CD14-positive monocyte (primary cell): ENCODE data around the gene LRRFIP2. TPM values are rescaled to one million over a fixed set of nuclear protein-coding genes. Genes with fewer than 3 reads are reported as not detected.
A peak's percentile ranks its signal among the peaks of the same experiment; 100 is the strongest.

Source experiments
- DNase-seq, 3 donors: peaks; one replicate each; pipeline ENCODE4 v3.0.0-alpha.2; 2011 to 2022
- H2AFZ ChIP-seq: 2 replicates; pipeline ENCODE4 v1.6.0; 2012; ENCODE audit warnings: mild to moderate bottlenecking, low read depth, low read length, inconsistent platforms; ENCODE audit not compliant: insufficient read depth, poor library complexity, severe bottlenecking
- H3K27ac ChIP-seq, 2 donors: 1 replicate in 1 of 2; 2 replicates in 1 of 2; pipeline ENCODE4 v1.5.1; 2012 to 2013; ENCODE audit warnings: low read length in 2 of 2, control low read depth in 1 of 2, inconsistent platforms in 1 of 2, low read depth in 1 of 2, mild to moderate bottlenecking in 1 of 2
- H3K27me3 ChIP-seq, 2 donors: one replicate each; pipeline versions ENCODE4 v1.6.0 to v1.6.1; 2011 to 2013; ENCODE audit warnings: low read length in 2 of 2; ENCODE audit not compliant: control insufficient read depth in 2 of 2, insufficient read depth in 2 of 2
- H3K36me3 ChIP-seq, 2 donors: replicated peaks in 1 of 2; 1 replicate in 1 of 2; 2 replicates in 1 of 2; pipeline versions ENCODE4 v1.5.1 to v1.6.1; 2012 to 2013; ENCODE audit warnings: low read length in 2 of 2, control low read depth in 1 of 2, inconsistent platforms in 1 of 2, mild to moderate bottlenecking in 1 of 2; ENCODE audit not compliant: insufficient read depth in 2 of 2, control insufficient read depth in 1 of 2
- H3K4me1 ChIP-seq, 2 donors: 1 replicate in 1 of 2; 2 replicates in 1 of 2; pipeline versions ENCODE4 v1.5.1 to v1.6.1; 2012 to 2013; ENCODE audit warnings: low read length in 2 of 2, control low read depth in 1 of 2, inconsistent platforms in 1 of 2, mild to moderate bottlenecking in 1 of 2, moderate library complexity in 1 of 2; ENCODE audit not compliant: insufficient read depth in 2 of 2, control insufficient read depth in 1 of 2
- H3K4me2 ChIP-seq: replicated peaks from 2 replicates; pipeline ENCODE3; 2012; ENCODE audit warnings: low read length, moderate library complexity, mild to moderate bottlenecking; ENCODE audit not compliant: poor library complexity, severe bottlenecking; ENCODE audit errors: extremely low read depth
- H3K4me3 ChIP-seq, 3 experiments: fragments of 200-600 bp in 1 of 3; sonication (generic) in 1 of 3; replicated peaks in 1 of 3; 1 replicate in 2 of 3; 2 replicates in 1 of 3; pipeline ENCODE4 v1.5.1; 2011 to 2013; ENCODE audit warnings: low read length in 3 of 3, mild to moderate bottlenecking in 3 of 3, control low read depth in 2 of 3, low read depth in 2 of 3, inconsistent platforms in 1 of 3, moderate library complexity in 1 of 3
- H3K79me2 ChIP-seq: 2 replicates; pipeline ENCODE4 v1.6.0; 2012; ENCODE audit warnings: mild to moderate bottlenecking, control low read depth, inconsistent platforms, low read length, moderate library complexity; ENCODE audit not compliant: insufficient read depth
- H3K9ac ChIP-seq: 2 replicates; pipeline ENCODE4 v1.6.0; 2017; ENCODE audit warnings: low read length, mild to moderate bottlenecking; ENCODE audit not compliant: insufficient read depth, poor library complexity, severe bottlenecking
- H3K9me3 ChIP-seq, 2 donors: replicated peaks in 1 of 2; 1 replicate in 1 of 2; 2 replicates in 1 of 2; pipeline versions ENCODE4 v1.5.1 to v1.6.1; 2012 to 2013; ENCODE audit warnings: low read length in 2 of 2, control low read depth in 1 of 2; ENCODE audit not compliant: control insufficient read depth in 1 of 2, insufficient read depth in 1 of 2
- H4K20me1 ChIP-seq: 2 replicates; pipeline ENCODE4 v1.6.0; 2012; ENCODE audit warnings: mild to moderate bottlenecking, low read length, control low read depth, moderate library complexity; ENCODE audit not compliant: insufficient read depth
- H3K27ac Mint-ChIP-seq, 7 donors: one replicate each; pipeline ENCODE4 v1.8.0; 2020; ENCODE audit warnings: mild to moderate bottlenecking in 7 of 7, mixed read lengths in 7 of 7, moderate library complexity in 6 of 7, inconsistent platforms in 2 of 7
- H3K27me3 Mint-ChIP-seq, 3 donors: one replicate each; pipeline ENCODE4 v1.8.0; 2021 to 2022; ENCODE audit warnings: low read depth in 3 of 3, mild to moderate bottlenecking in 3 of 3, mixed read lengths in 3 of 3, moderate library complexity in 3 of 3, inconsistent platforms in 1 of 3
- H3K36me3 Mint-ChIP-seq, 2 donors: one replicate each; pipeline ENCODE4 v1.8.0; 2020; ENCODE audit warnings: mixed read lengths in 2 of 2, inconsistent platforms in 1 of 2, mild to moderate bottlenecking in 1 of 2
- H3K4me1 Mint-ChIP-seq: one replicate; pipeline ENCODE4 v1.8.0; 2020; ENCODE audit warnings: mild to moderate bottlenecking, mixed read lengths
- H3K4me3 Mint-ChIP-seq, 2 donors: one replicate each; pipeline ENCODE4 v1.8.0; 2020; ENCODE audit warnings: mild to moderate bottlenecking in 2 of 2, mixed read lengths in 2 of 2, moderate library complexity in 1 of 2
- H3K9me3 Mint-ChIP-seq, 7 donors: one replicate each; pipeline ENCODE4 v1.8.0; 2020 to 2022; ENCODE audit warnings: mixed read lengths in 7 of 7, mild to moderate bottlenecking in 6 of 7, moderate library complexity in 6 of 7, inconsistent platforms in 2 of 7
- WGBS: methylation state at CpG from one replicate; pipeline ENCODE4 v1.1.5; 2013; ENCODE audit warnings: missing lambda C conversion rate; ENCODE audit not compliant: insufficient coverage; 5-methylcytosine and 5-hydroxymethylcytosine counted together
- intact Hi-C, 2 donors: fragments of 100-400 bp; cut with micrococcal nuclease; formaldehyde crosslinking; loops; one replicate each; pipeline versions ENCODE4 v1.15.0 to v1.15.1; 2023
- polyA plus RNA-seq, 3 donors: library from polyadenylated mRNA; depleted of rRNA in 1 of 3; unstranded in 2 of 3; stranded (reverse) in 1 of 3; fragments of 300-500 nt in 2 of 3; fragments of >200 nt in 1 of 3; fragmentation: Illumina TruSeq in 2 of 3; gene quantifications; 1 replicate in 2 of 3; 2 replicates in 1 of 3; pipeline ENCODE4 v1.2.3, GENCODE V29; 2012 to 2021
- TF ChIP-seq, protein P1 (sequence below): fragments of 200-600 bp; IDR thresholded peaks from one replicate; pipeline ENCODE4 v1.8.0; 2022; ENCODE audit warnings: antibody characterized with exemption, mild to moderate bottlenecking

LRRFIP2 gene
- polyA plus RNA-seq, 3 donors: 30.9 to 39.4 (median 31.7) TPM

DNA sequence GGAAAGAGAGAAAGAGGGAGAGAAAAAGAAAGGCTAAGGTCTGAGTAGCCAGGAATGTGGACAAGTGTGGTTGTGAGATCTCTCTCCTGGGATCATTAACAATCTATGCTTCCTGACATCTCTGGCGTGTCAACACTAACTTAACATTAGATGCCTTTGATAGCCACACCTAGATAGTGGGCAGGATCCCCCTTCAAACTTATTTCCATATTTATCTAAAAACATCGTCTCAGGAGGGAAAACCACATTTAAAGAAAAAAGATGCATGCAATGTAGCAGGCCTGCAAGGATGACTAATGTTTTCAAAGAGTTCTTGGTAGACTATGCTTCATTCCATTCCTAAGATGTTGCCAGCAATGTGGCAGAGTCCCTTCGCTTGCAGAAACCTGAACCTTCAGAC is 100.2 kb downstream of the LRRFIP2 start:
- Histone ChIP-seq H3K36me3 (peaks cover 60 to 84% of the 10 kb centered on the region in 2 donors), H4K20me1 (no peaks in the 10 kb centered on the region), H3K9me3 (no peaks in the 10 kb centered on the region), H3K27ac (no peak overlapping the region), H3K79me2 (no peaks in the 10 kb centered on the region), H3K4me2 (no peak overlapping the region), H3K4me3 (no peak overlapping the region), H3K9ac (no peak overlapping the region), H3K4me1 (no peaks in the 10 kb centered on the region), H2AFZ (no peak overlapping the region), H3K27me3 (no peaks in the 10 kb centered on the region)
- Mint-ChIP-seq H3K4me1 (peaks cover 4% of the 10 kb centered on the region), H3K27me3 (no peaks in the 10 kb centered on the region), H3K36me3 (peaks cover 62 to 78% of the 10 kb centered on the region in 2 donors), H3K27ac (no peak overlapping the region), H3K9me3 (no peaks in the 10 kb centered on the region), H3K4me3 (no peak overlapping the region)
- no CpG with 5 or more reads among the region's 3 CpGs for WGBS
- DNase-seq: no peak
- TF ChIP-seq, protein P1, sequence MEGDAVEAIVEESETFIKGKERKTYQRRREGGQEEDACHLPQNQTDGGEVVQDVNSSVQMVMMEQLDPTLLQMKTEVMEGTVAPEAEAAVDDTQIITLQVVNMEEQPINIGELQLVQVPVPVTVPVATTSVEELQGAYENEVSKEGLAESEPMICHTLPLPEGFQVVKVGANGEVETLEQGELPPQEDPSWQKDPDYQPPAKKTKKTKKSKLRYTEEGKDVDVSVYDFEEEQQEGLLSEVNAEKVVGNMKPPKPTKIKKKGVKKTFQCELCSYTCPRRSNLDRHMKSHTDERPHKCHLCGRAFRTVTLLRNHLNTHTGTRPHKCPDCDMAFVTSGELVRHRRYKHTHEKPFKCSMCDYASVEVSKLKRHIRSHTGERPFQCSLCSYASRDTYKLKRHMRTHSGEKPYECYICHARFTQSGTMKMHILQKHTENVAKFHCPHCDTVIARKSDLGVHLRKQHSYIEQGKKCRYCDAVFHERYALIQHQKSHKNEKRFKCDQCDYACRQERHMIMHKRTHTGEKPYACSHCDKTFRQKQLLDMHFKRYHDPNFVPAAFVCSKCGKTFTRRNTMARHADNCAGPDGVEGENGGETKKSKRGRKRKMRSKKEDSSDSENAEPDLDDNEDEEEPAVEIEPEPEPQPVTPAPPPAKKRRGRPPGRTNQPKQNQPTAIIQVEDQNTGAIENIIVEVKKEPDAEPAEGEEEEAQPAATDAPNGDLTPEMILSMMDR: no peak
- intact Hi-C loops: no loop called here

DNA sequence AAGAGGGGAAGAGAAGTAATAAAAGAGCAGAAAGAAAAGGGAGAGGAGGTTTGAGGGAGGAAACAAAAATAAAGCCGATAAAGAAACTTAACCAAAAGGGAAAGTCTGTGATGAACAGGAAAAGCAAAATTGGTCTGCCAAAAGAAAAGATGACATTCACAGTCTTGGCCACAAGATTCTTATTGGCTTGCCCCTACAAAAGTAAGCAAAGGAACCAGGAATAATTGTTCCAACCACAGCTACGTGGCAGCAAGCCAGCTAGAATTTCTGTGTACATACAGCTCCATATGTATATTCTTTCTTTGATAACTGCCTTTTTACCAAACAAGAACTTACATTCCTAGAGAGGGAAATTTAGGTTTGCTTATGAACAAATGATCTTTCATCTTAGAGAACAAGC is 101.5 kb downstream of the LRRFIP2 start:
- Mint-ChIP-seq H3K4me1 (peaks cover 4% of the 10 kb centered on the region), H3K36me3 (peaks cover 65 to 78% of the 10 kb centered on the region in 2 donors), H3K9me3 (no peaks in the 10 kb centered on the region), H3K27me3 (no peaks in the 10 kb centered on the region), H3K4me3 (no peak overlapping the region), H3K27ac (peak overlapping the region in 3 of 7 donors; percentile 1 to 36 (median 27))
- H3K36me3 ChIP-seq: peaks cover 55 to 85% of the 10 kb centered on the region in 2 donors
- no peaks in the 10 kb centered on the region for H3K79me2 ChIP-seq
- DNase-seq: no peak
- no peaks in the 10 kb centered on the region for H3K9me3 ChIP-seq
- H3K27me3 ChIP-seq: no peaks in the 10 kb centered on the region
- H3K4me2 ChIP-seq: no peak overlapping the region
- H2AFZ ChIP-seq: no peak overlapping the region
- TF ChIP-seq, protein P1: no peak
- no CpG with 5 or more reads among the region's 2 CpGs for WGBS
- no peak overlapping the region for H3K27ac ChIP-seq
- no peaks in the 10 kb centered on the region for H4K20me1 ChIP-seq
- no peak overlapping the region for H3K9ac ChIP-seq
- H3K4me1 ChIP-seq: no peaks in the 10 kb centered on the region
- H3K4me3 ChIP-seq: no peak overlapping the region
- intact Hi-C loops: no loop called here
